ENCODE data around the gene LILRB1.

GRCh38 chr19:54660306-54660705 lies 30.0 kb downstream of the LILRB1 start:
- TF ChIP-seq HNF4A (CRISPR knock-in tag; IDR thresholded peaks at IDR 0.05) (no peak), KLF9 (CRISPR knock-in tag; IDR thresholded peaks at IDR 0.05; ENCODE audit: low read depth) (no peak), JUND (CRISPR knock-in tag; IDR thresholded peaks at IDR 0.05) (no peak), CSRNP1 (CRISPR knock-in tag; IDR thresholded peaks at IDR 0.05) (no peak), KAT7 (CRISPR knock-in tag; IDR thresholded peaks at IDR 0.05; ENCODE audit: borderline replicate concordance) (no peak), ZNF318 (CRISPR knock-in tag; IDR thresholded peaks at IDR 0.05) (no peak), ZNF550 (CRISPR knock-in tag; IDR thresholded peaks at IDR 0.05; ENCODE audit: borderline replicate concordance) (no peak), USF2 (IDR thresholded peaks at IDR 0.05; ENCODE audit: low read depth, low read length) (no peak), USF2 (CRISPR knock-in tag; IDR thresholded peaks at IDR 0.05; ENCODE audit: borderline replicate concordance) (no peak), XRCC5 (optimal IDR thresholded peaks at IDR 0.05; ENCODE audit: low read length) (no peak), ASH2L (IDR thresholded peaks at IDR 0.05; ENCODE audit: insufficient read length, low read depth, low read length) (no peak), TAF1 (CRISPR knock-in tag; IDR thresholded peaks at IDR 0.05) (no peak), ZNF512 (CRISPR knock-in tag; IDR thresholded peaks at IDR 0.05) (no peak)

Measured in HepG2 (cell line).